Loucy (cell line): ENCODE results near the gene RAC2.

ENCODE experiments used
- CTCF ChIP-seq: fragments of 200-600 bp; sonication (generic); conservative IDR thresholded peaks from 2 replicates; pipeline ENCODE4 v1.5.1; 2014; ENCODE audit warnings: mild to moderate bottlenecking, antibody characterized with exemption, low read length
- EZH2phosphoT487 ChIP-seq: fragments of 200-600 bp; IDR thresholded peaks from 2 replicates; pipeline ENCODE4 v1.6.1; 2018; ENCODE audit warnings: antibody characterized with exemption, mild to moderate bottlenecking, moderate library complexity, borderline replicate concordance

GRCh38 chr22:37241351-37242142, 2.5 kb downstream of the RAC2 start:
- TF ChIP-seq EZH2phosphoT487 (no peak), CTCF (no peak)
